ENCODE results near the gene TLK2. TPM values are rescaled to one million over a fixed set of nuclear protein-coding genes. Genes with fewer than 3 reads are reported as not detected.

TLK2 gene
- total RNA-seq, 4 donors from 2014 or later, result 45.8 to 78.1 (median 54.1) TPM

DNA sequence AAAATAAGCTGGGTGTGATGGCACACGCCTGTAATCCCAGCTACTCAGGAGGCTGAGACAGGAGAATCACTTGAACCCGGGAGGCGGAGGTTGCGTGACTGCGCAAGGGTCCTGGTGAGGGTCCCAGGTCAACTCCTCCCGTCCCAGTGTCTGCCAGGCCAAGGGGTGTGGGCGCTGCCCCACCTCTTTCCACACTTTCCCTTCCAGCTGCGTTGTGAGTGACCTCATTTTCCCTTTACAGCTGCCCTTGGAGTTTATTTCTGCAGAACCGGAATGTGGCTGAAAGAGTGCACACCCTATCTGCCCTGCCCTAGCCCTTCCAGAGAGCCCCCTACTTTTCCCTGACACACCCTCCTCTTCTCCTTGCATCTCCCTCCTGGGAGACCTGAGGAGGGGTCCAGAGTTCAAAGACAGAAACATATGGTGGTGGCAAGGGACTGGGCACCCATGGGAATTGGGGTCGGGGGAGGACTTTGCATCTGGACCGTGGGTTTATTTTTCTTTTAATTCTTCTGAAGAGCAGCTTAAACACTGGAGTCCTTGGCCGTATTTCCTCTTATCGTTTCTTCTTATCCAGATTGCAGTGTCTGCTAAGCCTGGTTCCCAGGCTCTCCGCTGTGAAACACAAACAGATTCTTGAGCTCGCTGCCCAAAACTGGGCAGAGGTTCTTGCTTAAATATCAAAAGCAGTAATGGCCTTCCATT, 169.8 kb downstream of the TLK2 start:
- DNase-seq, result no peak
- H3K4me1 ChIP-seq, result peaks cover 11 to 12% of the 10 kb centered on the region in 2 donors
- H3K4me3 ChIP-seq (replicated peaks in 1 of 3), result no peak overlapping the region
- no peaks in the 10 kb centered on the region for H3K9me3 ChIP-seq
- H3K27ac ChIP-seq, result no peak overlapping the region
- intact Hi-C loops (cut with DNase I), result no loop called here
- no peaks in the 10 kb centered on the region for H3K36me3 ChIP-seq
- 54 to 62% methylated on average over 15 of the region's 15 CpGs for WGBS, 2 donors
- TF ChIP-seq POLR2A (IDR thresholded peaks at IDR 0.05), result no peak
- TF ChIP-seq, protein P1, sequence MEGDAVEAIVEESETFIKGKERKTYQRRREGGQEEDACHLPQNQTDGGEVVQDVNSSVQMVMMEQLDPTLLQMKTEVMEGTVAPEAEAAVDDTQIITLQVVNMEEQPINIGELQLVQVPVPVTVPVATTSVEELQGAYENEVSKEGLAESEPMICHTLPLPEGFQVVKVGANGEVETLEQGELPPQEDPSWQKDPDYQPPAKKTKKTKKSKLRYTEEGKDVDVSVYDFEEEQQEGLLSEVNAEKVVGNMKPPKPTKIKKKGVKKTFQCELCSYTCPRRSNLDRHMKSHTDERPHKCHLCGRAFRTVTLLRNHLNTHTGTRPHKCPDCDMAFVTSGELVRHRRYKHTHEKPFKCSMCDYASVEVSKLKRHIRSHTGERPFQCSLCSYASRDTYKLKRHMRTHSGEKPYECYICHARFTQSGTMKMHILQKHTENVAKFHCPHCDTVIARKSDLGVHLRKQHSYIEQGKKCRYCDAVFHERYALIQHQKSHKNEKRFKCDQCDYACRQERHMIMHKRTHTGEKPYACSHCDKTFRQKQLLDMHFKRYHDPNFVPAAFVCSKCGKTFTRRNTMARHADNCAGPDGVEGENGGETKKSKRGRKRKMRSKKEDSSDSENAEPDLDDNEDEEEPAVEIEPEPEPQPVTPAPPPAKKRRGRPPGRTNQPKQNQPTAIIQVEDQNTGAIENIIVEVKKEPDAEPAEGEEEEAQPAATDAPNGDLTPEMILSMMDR (IDR thresholded peaks at IDR 0.05), result no peak
- no peaks in the 10 kb centered on the region for H3K27me3 ChIP-seq

GRCh38 chr17:62648956-62649294, 170.3 kb downstream of the TLK2 start:
- TF ChIP-seq POLR2A (IDR thresholded peaks at IDR 0.05), result no peak
- TF ChIP-seq, protein P1 (IDR thresholded peaks at IDR 0.05), result no peak
- intact Hi-C loops (cut with DNase I), result no loop called here
- H3K4me1 ChIP-seq, result peaks cover 13 to 16% of the 10 kb centered on the region in 2 donors
- H3K4me3 ChIP-seq (replicated peaks in 1 of 3), result no peak overlapping the region
- H3K36me3 ChIP-seq, result no peaks in the 10 kb centered on the region
- no peak for DNase-seq
- no peaks in the 10 kb centered on the region for H3K27me3 ChIP-seq
- H3K27ac ChIP-seq, result no peak overlapping the region
- 48 to 57% methylated on average over 5 to 6 of the region's 6 CpGs for WGBS, 2 donors
- no peaks in the 10 kb centered on the region for H3K9me3 ChIP-seq

DNA sequence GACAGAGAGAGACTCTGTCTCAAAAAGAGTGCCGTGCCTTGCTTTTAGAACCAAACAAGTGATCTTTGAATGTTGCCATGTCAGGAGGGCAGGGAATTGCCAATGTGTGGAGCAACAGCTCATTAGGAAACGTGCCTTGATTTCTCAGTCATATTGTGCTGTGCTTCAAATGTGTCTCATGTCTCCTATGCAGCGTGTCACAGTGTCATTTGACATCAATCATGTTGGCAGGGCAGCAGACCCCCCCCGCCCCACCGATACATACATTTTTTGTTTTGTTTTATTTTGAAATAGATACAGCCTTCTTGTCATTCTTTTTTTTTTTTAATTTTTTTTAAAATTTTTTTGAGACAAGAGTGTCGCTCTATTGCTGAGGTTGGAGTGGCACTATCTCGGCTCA, 170.9 kb downstream of the TLK2 start:
- TF ChIP-seq, protein P1 (IDR thresholded peaks at IDR 0.05), result no peak
- TF ChIP-seq POLR2A (IDR thresholded peaks at IDR 0.05), result no peak
- no peak overlapping the region for H3K4me3 ChIP-seq (replicated peaks in 1 of 3)
- no peak overlapping the region for H3K27ac ChIP-seq
- intact Hi-C loops (cut with DNase I), result no loop called here
- H3K36me3 ChIP-seq, result no peaks in the 10 kb centered on the region
- peaks cover 13 to 18% of the 10 kb centered on the region in 2 donors for H3K4me1 ChIP-seq
- H3K9me3 ChIP-seq, result no peaks in the 10 kb centered on the region
- 92 to 96% methylated on average over 7 of the region's 7 CpGs for WGBS, 2 donors
- H3K27me3 ChIP-seq, result no peaks in the 10 kb centered on the region
- DNase-seq, result no peak

DNA sequence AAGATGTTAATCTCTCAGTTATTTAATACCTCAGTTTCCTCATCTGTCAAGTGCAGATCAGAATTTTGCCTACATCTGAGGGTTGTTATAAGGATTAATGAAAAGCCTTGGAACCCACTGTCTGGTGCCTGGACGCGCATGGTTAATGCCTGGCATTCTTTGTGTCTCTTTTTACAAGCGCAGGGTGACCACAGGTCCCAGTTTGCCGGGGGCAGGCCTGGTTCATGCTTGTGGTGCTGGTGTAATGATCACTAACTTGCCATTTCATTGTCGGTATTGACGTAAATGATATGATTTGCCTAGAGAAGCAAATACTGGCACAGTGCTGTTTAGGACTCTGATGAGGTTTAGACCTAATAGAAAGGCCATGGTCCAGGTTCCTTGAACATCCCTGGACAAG, 172.0 kb downstream of the TLK2 start:
- 95 to 99% methylated on average over 6 of the region's 6 CpGs for WGBS, 2 donors
- DNase-seq, result no peak
- Histone ChIP-seq H3K27ac (no peak overlapping the region), H3K27me3 (no peaks in the 10 kb centered on the region), H3K4me1 (peaks cover 13 to 18% of the 10 kb centered on the region in 2 donors), H3K36me3 (no peaks in the 10 kb centered on the region), H3K4me3 (replicated peaks in 1 of 3) (no peak overlapping the region), H3K9me3 (no peaks in the 10 kb centered on the region)
- intact Hi-C loops (cut with DNase I), result no loop called here
- TF ChIP-seq, protein P1 (IDR thresholded peaks at IDR 0.05), result no peak
- no peak for TF ChIP-seq POLR2A (IDR thresholded peaks at IDR 0.05)

DNA sequence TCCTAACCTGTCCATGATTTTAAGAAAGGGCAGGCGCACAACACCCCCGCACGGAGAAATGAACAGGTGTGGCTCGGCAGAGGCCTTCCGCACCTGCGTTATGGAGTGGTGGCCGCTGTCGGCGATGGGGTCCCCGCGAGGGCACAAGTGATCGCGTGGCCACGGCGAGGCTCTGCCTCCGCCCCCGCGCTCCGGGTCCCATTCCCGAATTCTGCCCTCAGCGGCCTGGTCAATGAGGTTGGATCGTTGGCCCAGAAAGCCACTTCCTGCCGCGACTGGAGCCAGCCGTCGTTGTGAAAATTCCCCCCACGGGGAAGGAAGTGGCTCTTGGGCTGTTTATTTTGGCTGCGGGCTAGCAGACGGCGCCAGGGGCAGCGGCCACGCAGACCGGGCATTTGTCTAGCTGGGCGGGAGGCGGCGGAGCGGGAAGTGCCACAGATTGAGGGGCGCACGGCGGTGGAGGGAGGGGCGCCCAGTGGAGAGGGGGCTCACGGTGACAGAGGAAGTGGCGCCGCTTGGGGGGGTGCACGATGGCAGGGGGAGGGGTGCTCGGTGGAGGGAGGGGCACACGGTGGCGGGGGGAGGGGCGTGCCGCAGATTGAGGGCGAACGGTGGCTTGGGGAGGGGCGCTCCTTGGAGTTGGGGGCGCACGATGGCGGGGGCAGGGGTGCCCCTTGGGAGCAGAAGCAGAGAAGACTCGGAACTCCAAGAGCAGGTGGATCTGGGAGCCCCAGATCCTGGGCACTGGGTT, 173.8 kb downstream of the TLK2 start:
- Histone ChIP-seq H3K27ac (peak overlapping the region in 2 of 3 donors; percentile 47 to 49), H3K36me3 (no peaks in the 10 kb centered on the region), H3K4me1 (peaks cover 13 to 18% of the 10 kb centered on the region in 2 donors), H3K27me3 (no peaks in the 10 kb centered on the region), H3K4me3 (replicated peaks in 1 of 3) (peak overlapping the region in 2 of 3 donors; percentile 5 to 44), H3K9me3 (no peaks in the 10 kb centered on the region)
- DNase-seq, result peak; percentile 49 to 63
- TF ChIP-seq, protein P1 (IDR thresholded peaks at IDR 0.05), result no peak
- TF ChIP-seq POLR2A (IDR thresholded peaks at IDR 0.05), result no peak
- WGBS, 2 donors, result 7 to 10% methylated on average over 15 to 16 of the region's 57 CpGs
- intact Hi-C loops (cut with DNase I), result no loop called here

All from thyroid gland (tissue), 4 donors.